ENCODE data around the gene ADAP1.
A peak's percentile ranks its signal among the peaks of the same experiment; 100 is the strongest.

ADAP1 gene

GRCh38 chr7:978416-979091, 24.1 kb upstream of the ADAP1 start (continued):
- TF ChIP-seq ZNF843 (tag by site-specific recombination; IDR thresholded peaks at IDR 0.05) (no peak), ZNF629 (tag by site-specific recombination; IDR thresholded peaks at IDR 0.05) (no peak), ZNF626 (tag by site-specific recombination; IDR thresholded peaks at IDR 0.05) (no peak), MZF1 (tag by site-specific recombination; IDR thresholded peaks at IDR 0.05; ENCODE audit: borderline replicate concordance) (no peak), ZSCAN30 (tag by site-specific recombination; IDR thresholded peaks at IDR 0.05) (no peak), SCRT2 (tag by site-specific recombination; IDR thresholded peaks at IDR 0.05) (no peak)

DNA sequence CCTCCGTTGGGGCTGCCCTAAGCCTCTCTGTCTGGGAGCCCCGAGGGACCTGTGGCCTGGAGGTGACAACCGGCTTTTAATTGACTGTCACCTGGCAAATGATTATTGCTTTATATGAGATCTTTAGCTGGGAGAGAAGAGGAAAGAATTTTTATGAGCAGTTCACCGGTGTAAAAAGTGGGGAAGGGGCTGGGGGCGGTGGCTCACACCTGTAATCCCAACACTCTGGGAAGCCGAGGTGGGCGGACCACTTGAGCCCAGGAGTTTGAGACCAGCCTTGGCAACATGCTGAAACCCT, 23.5 kb upstream of the ADAP1 start:
- TF ChIP-seq ZBTB20 (tag by site-specific recombination; IDR thresholded peaks at IDR 0.05) (0 out of 2 replicates have a peak, but pooled peaks have one; percentile 6), ZSCAN5A (tag by site-specific recombination; IDR thresholded peaks at IDR 0.05) (no peak), TRIM28 (IDR thresholded peaks at IDR 0.05; ENCODE audit: borderline replicate concordance, low read length) (no peak), ZNF23 (tag by site-specific recombination; IDR thresholded peaks at IDR 0.05; ENCODE audit: borderline replicate concordance) (no peak), TSHZ1 (tag by site-specific recombination; IDR thresholded peaks at IDR 0.05; ENCODE audit: borderline replicate concordance) (no peak), ZBTB44 (tag by site-specific recombination; IDR thresholded peaks at IDR 0.05) (no peak), ZNF776 (tag by site-specific recombination; IDR thresholded peaks at IDR 0.05; ENCODE audit: borderline replicate concordance) (no peak), ZBTB21 (tag by site-specific recombination; IDR thresholded peaks at IDR 0.05) (no peak), WT1 (tag by site-specific recombination; IDR thresholded peaks at IDR 0.05) (no peak)
- H3K4me1 ChIP-seq (ENCODE audit: control insufficient read depth, insufficient read depth, low read length) = no peaks in the 10 kb centered on the region
- 0 out of 2 replicates have a peak overlapping the region, but pooled peaks have one; percentile 31 for H3K27ac ChIP-seq (ENCODE audit: extremely low read depth, low read depth, low read length)
- ChIA-PET POLR2A (no interaction called here), CTCF (interaction anchor here (1.4 to 1.8 kb wide), 2 partner anchors 17 to 88 kb away, joined by 3 to 9 read pairs; no protein-coding TSS in a partner anchor)
- H3K9me3 ChIP-seq (ENCODE audit: control insufficient read depth, insufficient read depth, low read depth, low read length) = no peaks in the 10 kb centered on the region
- no peak overlapping the region for H3K4me3 ChIP-seq (ENCODE audit: low read depth, low read length)
- peaks cover 4 to 6% of the 10 kb centered on the region in 2 experiments for H3K36me3 ChIP-seq (ENCODE audit: control insufficient read depth in 2 of 2, insufficient read depth in 1 of 2, low read length in 2 of 2)

DNA sequence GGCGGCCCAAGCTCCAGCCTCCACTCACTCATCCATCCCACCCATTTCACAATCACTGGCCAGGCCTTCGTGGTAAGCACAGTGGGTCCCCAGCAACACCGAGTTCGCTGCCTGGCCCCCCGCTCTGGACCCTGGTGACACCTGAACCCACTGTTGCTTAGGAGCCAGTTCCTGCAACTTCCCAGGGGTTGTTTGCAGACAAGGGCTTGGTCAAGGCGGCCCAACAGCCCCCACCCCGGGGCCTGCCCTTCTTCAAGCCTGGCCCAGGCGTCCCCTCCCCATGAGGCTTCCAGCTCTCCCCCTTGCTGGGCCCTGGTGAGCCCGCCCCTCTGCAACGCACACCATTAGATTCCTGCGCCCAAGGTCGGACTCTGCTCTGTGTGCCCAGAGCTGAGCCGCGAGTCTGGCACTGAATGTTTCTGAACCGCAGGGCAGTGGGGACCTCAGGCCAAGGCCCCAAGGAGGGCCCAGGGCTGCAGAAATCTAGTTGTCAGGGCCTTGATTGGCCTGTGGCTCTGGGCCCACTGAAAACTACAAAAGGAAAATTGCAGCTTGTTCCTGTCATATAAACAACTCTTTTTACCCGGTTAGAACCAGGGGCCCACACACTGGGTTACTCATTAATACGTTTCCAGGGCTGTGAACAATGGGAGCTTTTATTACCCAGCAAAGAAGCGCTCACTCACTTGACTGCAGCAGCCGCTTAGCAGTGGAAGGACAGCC, 23.0 kb upstream of the ADAP1 start:
- H3K9me3 ChIP-seq (ENCODE audit: control insufficient read depth, insufficient read depth, low read depth, low read length) = no peaks in the 10 kb centered on the region
- H3K4me1 ChIP-seq (ENCODE audit: control insufficient read depth, insufficient read depth, low read length) = no peaks in the 10 kb centered on the region
- H3K27ac ChIP-seq (ENCODE audit: extremely low read depth, low read depth, low read length) = 0 out of 2 replicates have a peak overlapping the region, but pooled peaks have one; percentile 31
- peaks cover 9 to 10% of the 10 kb centered on the region in 2 experiments for H3K36me3 ChIP-seq (ENCODE audit: control insufficient read depth in 2 of 2, insufficient read depth in 1 of 2, low read length in 2 of 2)
- POLR2A ChIA-PET = no interaction called here
- CTCF ChIA-PET = interaction anchor here (1.4 to 1.8 kb wide), 2 partner anchors 15 to 88 kb away, joined by 6 to 9 read pairs; no protein-coding TSS in a partner anchor
- H3K4me3 ChIP-seq (ENCODE audit: low read depth, low read length) = no peak overlapping the region
- TF ChIP-seq ZBTB20 (tag by site-specific recombination; IDR thresholded peaks at IDR 0.05) = peak; percentile 37; the same call in 1 of the 2 replicates
- no peak for TF ChIP-seq PRDM2 (tag by site-specific recombination; IDR thresholded peaks at IDR 0.05; ENCODE audit: borderline replicate concordance)
- no peak for TF ChIP-seq KLF8 (tag by site-specific recombination; IDR thresholded peaks at IDR 0.05)
- no peak for TF ChIP-seq KLF9 (tag by site-specific recombination; IDR thresholded peaks at IDR 0.05; ENCODE audit: low read depth)
- 0 out of 2 replicates have a peak, but pooled peaks have one; percentile 12 for TF ChIP-seq ZBTB8A (tag by site-specific recombination; IDR thresholded peaks at IDR 0.05)
